Tibial nerve (tissue), 3 donors: ENCODE data around the gene PTMS.

ENCODE experiments used
- CTCF ChIP-seq, 5 experiments: fragments of 200-600 bp in 3 of 5; fragments of 450-650 bp in 2 of 5; sonication (generic) in 3 of 5; IDR thresholded peaks; one replicate each; pipeline ENCODE4 v1.5.1; 2016 to 2019; ENCODE audit warnings: antibody characterized with exemption in 5 of 5, mild to moderate bottlenecking in 3 of 5, moderate library complexity in 2 of 5
- POLR2A ChIP-seq, 2 donors: fragments of 450-650 bp; IDR thresholded peaks; one replicate each; pipeline ENCODE4 v1.6.1; 2017; ENCODE audit warnings: antibody characterized with exemption in 2 of 2, mild to moderate bottlenecking in 2 of 2, moderate library complexity in 2 of 2

- TF ChIP-seq CTCF (IDR thresholded peaks at IDR 0.05): no peak
- no peak for TF ChIP-seq POLR2A (IDR thresholded peaks at IDR 0.05)
Observed at GRCh38 chr12:6747216-6747615, 18.9 kb upstream of the PTMS start.
